ENCODE data around the gene FABP1. TPM values are rescaled to one million over a fixed set of nuclear protein-coding genes. Genes with fewer than 3 reads are reported as not detected.

FABP1 gene
- total and polyA plus RNA-seq, 8 donors: 3.8 to 347 (median 7.2) TPM; not detected in 3

DNA sequence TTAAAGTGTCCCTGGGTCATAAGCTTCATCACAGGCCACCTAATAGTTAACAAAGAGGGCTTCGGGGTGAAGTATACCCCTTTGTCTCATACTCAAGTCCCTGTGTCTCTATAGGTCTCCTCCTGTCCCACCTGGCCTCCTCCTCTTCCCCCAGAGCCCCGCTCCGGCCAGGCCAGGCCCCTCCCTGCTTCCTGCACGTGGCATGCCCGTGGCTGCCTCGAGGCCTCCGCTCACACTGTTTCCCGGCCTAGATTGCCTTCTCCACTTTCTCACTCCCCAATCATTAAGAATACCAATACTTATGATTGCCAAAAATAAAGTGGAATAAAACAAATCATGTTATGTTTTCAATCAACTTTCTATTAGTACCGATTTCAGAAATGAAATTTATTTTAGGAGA, 41.5 kb downstream of the FABP1 start:
- H3K27me3 ChIP-seq: peaks cover 0 to 4% (median 0%) of the 10 kb centered on the region in 3 donors
- no peaks in the 10 kb centered on the region for H3K36me3 ChIP-seq
- DNase-seq: no peak
- H3K4me3 ChIP-seq: no peak overlapping the region
- 75 to 88% (median 85%) methylated on average over 9 of the region's 9 CpGs for WGBS, 5 donors
- no peak for TF ChIP-seq EP300 (IDR thresholded peaks at IDR 0.05)
- no peak for TF ChIP-seq CTCF (IDR thresholded peaks at IDR 0.05)
- no peak for TF ChIP-seq POLR2A (IDR thresholded peaks at IDR 0.05)
- TF ChIP-seq POLR2AphosphoS5 (IDR thresholded peaks at IDR 0.05): no peak
- H3K27ac ChIP-seq: no peak overlapping the region
- no peaks in the 10 kb centered on the region for H3K9me3 ChIP-seq
- intact Hi-C loops (cut with DNase I; ENCODE audit: low total_unique reads): no loop called here
- H3K4me1 ChIP-seq: no peaks in the 10 kb centered on the region

DNA sequence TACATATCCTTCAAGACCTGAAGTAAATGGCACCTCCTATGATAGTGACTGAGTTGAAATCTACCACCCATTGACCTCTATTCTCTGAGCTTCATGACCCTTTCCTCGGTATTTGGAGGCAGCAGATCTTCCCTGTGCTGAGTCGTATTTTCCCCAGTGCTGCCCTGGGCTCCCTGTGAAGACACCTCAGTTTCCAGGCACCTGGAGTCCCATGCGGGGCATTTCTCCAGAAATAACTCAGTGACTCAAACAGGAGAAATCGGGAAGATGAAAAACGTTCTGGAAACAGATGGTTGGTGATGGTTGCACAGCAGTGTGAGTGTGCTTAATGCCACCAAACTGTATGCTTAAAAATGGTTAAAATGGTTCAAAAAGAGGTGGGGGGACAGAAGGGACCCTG, 42.3 kb downstream of the FABP1 start:
- H3K27ac ChIP-seq: no peak overlapping the region
- TF ChIP-seq CTCF (IDR thresholded peaks at IDR 0.05) (no peak), POLR2A (IDR thresholded peaks at IDR 0.05) (no peak), POLR2AphosphoS5 (IDR thresholded peaks at IDR 0.05) (no peak), EP300 (IDR thresholded peaks at IDR 0.05) (no peak)
- H3K4me3 ChIP-seq: no peak overlapping the region
- H3K27me3 ChIP-seq: peaks cover 0 to 4% (median 0%) of the 10 kb centered on the region in 3 donors
- no peaks in the 10 kb centered on the region for H3K4me1 ChIP-seq
- intact Hi-C loops (cut with DNase I; ENCODE audit: low total_unique reads): no loop called here
- 73 to 92% (median 87%) methylated on average over 5 of the region's 5 CpGs for WGBS, 5 donors
- no peaks in the 10 kb centered on the region for H3K9me3 ChIP-seq
- no peaks in the 10 kb centered on the region for H3K36me3 ChIP-seq
- no peak for DNase-seq

DNA sequence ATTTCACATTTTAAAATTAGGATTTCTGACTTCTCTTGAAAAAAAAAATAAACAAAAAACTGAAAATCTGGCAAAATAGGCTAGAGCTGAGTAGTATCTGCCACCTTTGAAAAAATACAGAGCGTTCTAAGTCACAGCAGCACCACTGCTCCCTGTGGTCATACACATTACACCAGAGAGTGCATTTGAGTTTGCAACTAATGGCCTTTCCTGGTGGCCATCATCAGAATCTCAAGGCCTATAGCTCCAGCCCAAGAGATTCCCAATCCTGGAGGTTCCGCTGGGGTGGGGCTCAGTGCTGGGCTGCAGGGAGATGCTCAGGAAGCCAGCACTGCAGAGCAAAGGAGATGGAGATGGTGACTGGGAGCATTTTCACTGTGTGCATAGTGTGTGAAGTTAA, 42.8 kb downstream of the FABP1 start:
- H3K36me3 ChIP-seq: no peaks in the 10 kb centered on the region
- intact Hi-C loops (cut with DNase I; ENCODE audit: low total_unique reads): no loop called here
- no peaks in the 10 kb centered on the region for H3K9me3 ChIP-seq
- no peak overlapping the region for H3K27ac ChIP-seq
- no peaks in the 10 kb centered on the region for H3K4me1 ChIP-seq
- H3K27me3 ChIP-seq: peaks cover 0 to 4% (median 0%) of the 10 kb centered on the region in 3 donors
- WGBS, 5 donors: 94 to 98% (median 95%) methylated on average over 2 of the region's 2 CpGs
- DNase-seq: no peak
- no peak overlapping the region for H3K4me3 ChIP-seq
- TF ChIP-seq POLR2A (IDR thresholded peaks at IDR 0.05) (no peak), EP300 (IDR thresholded peaks at IDR 0.05) (no peak)

DNA sequence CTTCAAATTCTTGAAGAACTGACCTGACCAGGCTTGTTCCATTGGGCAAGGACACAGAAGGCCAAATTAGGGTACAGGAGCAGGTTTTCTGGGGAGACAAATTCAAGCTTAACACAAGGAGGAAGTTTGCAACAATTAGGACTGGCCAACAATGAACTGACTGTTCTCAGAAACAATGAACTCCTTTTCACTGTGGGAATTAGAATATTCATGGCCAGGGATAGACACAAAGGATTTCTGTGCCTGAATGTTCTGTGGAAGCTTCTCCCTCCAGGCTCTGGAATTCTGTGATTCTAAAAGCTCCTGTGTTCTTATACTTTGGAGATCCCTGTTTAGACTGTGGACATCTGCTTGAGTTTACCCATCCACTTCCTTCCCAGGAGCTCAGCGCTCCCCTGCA, 45.1 kb downstream of the FABP1 start:
- TF ChIP-seq EP300 (IDR thresholded peaks at IDR 0.05): no peak
- WGBS, 5 donors: 54 to 86% (median 81%) methylated on average over 1 of the region's 1 CpG
- intact Hi-C loops (cut with DNase I; ENCODE audit: low total_unique reads): no loop called here
- Histone ChIP-seq H3K4me1 (no peaks in the 10 kb centered on the region), H3K9me3 (no peaks in the 10 kb centered on the region), H3K36me3 (no peaks in the 10 kb centered on the region), H3K27me3 (peaks cover 0 to 4% (median 0%) of the 10 kb centered on the region in 3 donors), H3K27ac (no peak overlapping the region), H3K4me3 (no peak overlapping the region)
- peak in 1 of 2 donors; percentile 18 for DNase-seq

GRCh38 chr2:88081924-88082608, 45.8 kb downstream of the FABP1 start:
- 76 to 90% (median 84%) methylated on average over 4 of the region's 4 CpGs for WGBS, 5 donors
- DNase-seq: no peak
- no peaks in the 10 kb centered on the region for H3K9me3 ChIP-seq
- intact Hi-C loops (cut with DNase I; ENCODE audit: low total_unique reads): no loop called here
- H3K36me3 ChIP-seq: no peaks in the 10 kb centered on the region
- H3K27ac ChIP-seq: no peak overlapping the region
- no peak for TF ChIP-seq POLR2A (IDR thresholded peaks at IDR 0.05)
- TF ChIP-seq EP300 (IDR thresholded peaks at IDR 0.05): no peak
- TF ChIP-seq POLR2AphosphoS5 (IDR thresholded peaks at IDR 0.05): no peak
- TF ChIP-seq CTCF (IDR thresholded peaks at IDR 0.05): no peak
- no peaks in the 10 kb centered on the region for H3K4me1 ChIP-seq
- H3K27me3 ChIP-seq: peaks cover 0 to 4% (median 0%) of the 10 kb centered on the region in 3 donors
- no peak overlapping the region for H3K4me3 ChIP-seq
